GM12878 (cell line): ENCODE data around the gene IKZF1. TPM values are rescaled to one million over a fixed set of nuclear protein-coding genes. Genes with fewer than 3 reads are reported as not detected.

Experiments
- ATAC-seq: fragments of 200-7000 bp; cut with Tn5 transposase; 3 replicates; pipeline ENCODE4 v1.9.1; 2020; ENCODE audit warnings: mild to moderate bottlenecking, moderate library complexity
- BruUV-seq: library from RNA; stranded (reverse); fragments of 400-500 nt; replicated peaks from 2 replicates; lab custom pipeline; 2021; lab: Mats Ljungman, UMichigan
- CTCF ChIA-PET: fragments of 300-600 bp; sonication (Branson Sonifier 250); formaldehyde crosslinking; extraction: SDS; loops from one replicate; lab custom pipeline; 2021; ENCODE audit warnings: inconsistent platforms; lab: Yijun Ruan, JAX
- POLR2A ChIA-PET: fragments of 350-600 bp; formaldehyde crosslinking; extraction: SDS; loops from one replicate; lab custom pipeline; 2021; ENCODE audit warnings: inconsistent platforms; lab: Charles Lee
- RAD21 ChIA-PET: fragments of 300-600 bp; sonication (Branson Sonifier 250); formaldehyde crosslinking; loops from one replicate; lab custom pipeline; 2023; ENCODE audit warnings: antibody characterized with exemption; ENCODE audit not compliant: unreplicated experiment; lab: Charles Lee
- SMC1A ChIA-PET: fragments of 300-600 bp; sonication (Branson Sonifier 250); formaldehyde crosslinking; loops from one replicate; lab custom pipeline; 2023; ENCODE audit not compliant: unreplicated experiment, uncharacterized antibody; lab: Charles Lee
- DNase-seq: peaks from one replicate; pipeline ENCODE4 v3.0.0-alpha.2; 2011; ENCODE audit warnings: low read depth, low spot score
- FAIRE-seq: peaks from 3 replicates; lab custom pipeline; 2011; peaks lifted over from hg19 to GRCh38; lab: Jason Lieb, UNC
- H2AFZ ChIP-seq: 2 replicates; pipeline ENCODE4 v1.6.0; 2011; ENCODE audit warnings: low read depth, low read length, control low read depth; ENCODE audit not compliant: control insufficient read depth
- H3K27ac ChIP-seq: 2 replicates; pipeline ENCODE4 v1.5.1; 2011; ENCODE audit warnings: control low read depth; ENCODE audit not compliant: control insufficient read depth, insufficient read depth
- H3K27me3 ChIP-seq, 2 experiments: replicated peaks in 1 of 2; 2 replicates each; pipeline versions ENCODE4 v1.6.0 to v1.6.1; 2011; ENCODE audit warnings: low read length in 1 of 2; ENCODE audit not compliant: control insufficient read depth in 2 of 2, insufficient read depth in 2 of 2
- H3K36me3 ChIP-seq, 2 experiments: 2 replicates each; pipeline ENCODE4 v1.5.1; 2011; ENCODE audit warnings: low read length in 1 of 2; ENCODE audit not compliant: control insufficient read depth in 2 of 2, insufficient read depth in 2 of 2
- H3K4me1 ChIP-seq: 2 replicates; pipeline ENCODE4 v1.6.1; 2011; ENCODE audit warnings: mild to moderate bottlenecking, low read length, moderate library complexity, mixed read lengths; ENCODE audit not compliant: control insufficient read depth, insufficient read depth
- H3K4me2 ChIP-seq: 2 replicates; pipeline ENCODE4 v1.6.0; 2011; ENCODE audit warnings: control low read depth; ENCODE audit not compliant: control insufficient read depth, insufficient read depth
- H3K4me3 ChIP-seq: fragments of 200-600 bp; sonication (generic); 2 replicates; pipeline ENCODE4 v1.5.1; 2016
- H3K79me2 ChIP-seq: 2 replicates; pipeline ENCODE4 v1.6.0; 2011; ENCODE audit warnings: low read length; ENCODE audit not compliant: control insufficient read depth, insufficient read depth
- H3K9ac ChIP-seq: 2 replicates; pipeline ENCODE4 v1.8.0; 2011; ENCODE audit warnings: low read length, control low read depth, mixed read lengths; ENCODE audit not compliant: control insufficient read depth, insufficient read depth
- H3K9me3 ChIP-seq: replicated peaks from 3 replicates; pipeline ENCODE4 v1.5.1; 2011; ENCODE audit warnings: mild to moderate bottlenecking, low read length; ENCODE audit not compliant: control insufficient read depth, insufficient read depth
- H4K20me1 ChIP-seq: 2 replicates; pipeline ENCODE4 v1.6.0; 2011; ENCODE audit not compliant: control insufficient read depth, insufficient read depth
- CEBPZ ChIP-seq: fragments of 150-350 bp; IDR thresholded peaks from 2 replicates; pipeline ENCODE4 v1.6.1; 2016; ENCODE audit warnings: low read depth, low read length
- DPF2 ChIP-seq: fragments of 450-650 bp; IDR thresholded peaks from 2 replicates; pipeline ENCODE4 v1.6.1; 2017; ENCODE audit warnings: mild to moderate bottlenecking
- E2F4 ChIP-seq: IDR thresholded peaks from 2 replicates; pipeline ENCODE4 v1.6.1; 2012; ENCODE audit warnings: low read depth, low read length, improper control_type of control experiment
- EED ChIP-seq: sonication (generic); IDR thresholded peaks from 2 replicates; pipeline ENCODE4 v1.6.1; 2016; ENCODE audit warnings: antibody characterized with exemption, low read depth
- FOXK2 ChIP-seq: fragments of 450-650 bp; IDR thresholded peaks from 2 replicates; pipeline ENCODE4 v1.6.1; 2017; ENCODE audit warnings: mild to moderate bottlenecking, moderate library complexity
- HSF1 ChIP-seq: fragments of 150-350 bp; IDR thresholded peaks from 2 replicates; pipeline ENCODE4 v1.6.1; 2014; ENCODE audit warnings: mild to moderate bottlenecking, low read depth, low read length
- LARP7 ChIP-seq: fragments of 450-650 bp; IDR thresholded peaks from 2 replicates; pipeline ENCODE4 v1.6.1; 2017; ENCODE audit warnings: mild to moderate bottlenecking
- MTA3 ChIP-seq: IDR thresholded peaks from 2 replicates; pipeline ENCODE4 v1.6.1; 2012; ENCODE audit warnings: low read length, inconsistent platforms, borderline replicate concordance
- PAX5 ChIP-seq: IDR thresholded peaks from 2 replicates; pipeline ENCODE4 v1.6.1; 2011; ENCODE audit warnings: low read depth, low read length, borderline replicate concordance
- RAD21 ChIP-seq: IDR thresholded peaks from 2 replicates; pipeline ENCODE4 v1.6.1; 2011; ENCODE audit warnings: mild to moderate bottlenecking, low read depth, low read length, moderate library complexity; ENCODE audit not compliant: insufficient read depth
- RUNX3 ChIP-seq: IDR thresholded peaks from 2 replicates; pipeline ENCODE4 v1.6.1; 2012; ENCODE audit warnings: low read length, inconsistent platforms
- SMC3 ChIP-seq: IDR thresholded peaks from 2 replicates; pipeline ENCODE4 v1.6.1; 2011; ENCODE audit warnings: low read length, improper control_type of control experiment, borderline replicate concordance
- SP1 ChIP-seq: IDR thresholded peaks from one replicate; pipeline ENCODE4 v1.6.1; 2011; ENCODE audit warnings: low read depth, low read length
- SRF ChIP-seq, 2 experiments: IDR thresholded peaks; 2 replicates each; pipeline ENCODE4 v1.6.1; 2011; ENCODE audit warnings: low read depth in 2 of 2, low read length in 2 of 2, mild to moderate bottlenecking in 1 of 2, moderate library complexity in 1 of 2
- SUPT20H ChIP-seq: IDR thresholded peaks from 2 replicates; pipeline ENCODE4 v1.6.1; 2011; ENCODE audit warnings: low read depth, mild to moderate bottlenecking, low read length, moderate library complexity, borderline replicate concordance; ENCODE audit not compliant: control insufficient read depth
- TARDBP ChIP-seq: IDR thresholded peaks from 2 replicates; pipeline ENCODE4 v1.6.1; 2016; ENCODE audit warnings: borderline replicate concordance
- TCF12 ChIP-seq: IDR thresholded peaks from 2 replicates; pipeline ENCODE4 v1.6.1; 2011; ENCODE audit warnings: low read depth, mild to moderate bottlenecking, low read length
- YY1 ChIP-seq: IDR thresholded peaks from 2 replicates; pipeline ENCODE4 v1.6.1; 2011; ENCODE audit warnings: low read depth, mild to moderate bottlenecking, low read length
- WGBS: methylation state at CpG from one replicate; pipeline ENCODE4 v1.1.6; 2016; ENCODE audit warnings: low lambda C conversion rate; ENCODE audit not compliant: insufficient replicate concordance, insufficient coverage; ENCODE audit errors: missing lambda C conversion rate; 5-methylcytosine and 5-hydroxymethylcytosine counted together
- in situ Hi-C: fragments of 300-500 bp; cut with MboI; formaldehyde crosslinking; loops from 9 replicates; pipeline ENCODE4 v1.14.3; 2018; ENCODE audit warnings: mixed read lengths
- intact Hi-C: fragments of 100-400 bp; cut with micrococcal nuclease; formaldehyde crosslinking; loops from one replicate; pipeline ENCODE4 v1.14.2; 2022; ENCODE audit not compliant: unreplicated experiment
- polyA plus RNA-seq, 11 experiments: library from polyadenylated mRNA; depleted of rRNA in 4 of 11; unstranded in 6 of 11; stranded (reverse) in 5 of 11; fragments of >200 nt; fragmentation: Nextera tagmentation in 4 of 11; fragmentation: Illumina TruSeq in 1 of 11; extraction: Ambion mirVana in 4 of 11; extraction: Trizol in 1 of 11; gene quantifications; 1 replicate in 1 of 11; 2 replicates in 10 of 11; pipeline versions ENCODE4 v1.2.1 to v1.2.3, GENCODE V29; 2011 to 2016; ENCODE audit warnings: inconsistent platforms in 2 of 11, missing spikeins in 2 of 11, low read depth in 1 of 11
- total RNA-seq, 4 experiments: library from RNA; depleted of rRNA in 3 of 4; stranded (reverse); fragments of >200 nt in 3 of 4; fragmentation: Illumina TruSeq in 1 of 4; extraction: Trizol in 1 of 4; gene quantifications; 2 replicates each; pipeline versions ENCODE4 v1.2.1 to v1.2.3, GENCODE V29; 2013 to 2021

The IKZF1 gene
- total and polyA plus RNA-seq, 10 of the 15 experiments (the other 5 are each of a cell fraction or from before 2014, with no cell fraction given): 27.2 to 125 (median 71.6) TPM

GRCh38 chr7:50266635-50267386, 37.7 kb upstream of the IKZF1 start:
- RAD21 ChIA-PET: interaction anchor here (0.8 to 15.0 kb wide), 20 partner anchors 8 to 174 kb away, joined by 3 to 293 read pairs (median 7); partner anchors contain the start of gene IKZF1
- BruUV-seq: no TSS peak
- Histone ChIP-seq H4K20me1 (no peaks in the 10 kb centered on the region), H3K79me2 (no peaks in the 10 kb centered on the region), H3K27me3 (no peaks in the 10 kb centered on the region), H3K9me3 (peaks cover 7% of the 10 kb centered on the region), H3K27ac (peak overlapping the region; percentile 77), H3K36me3 (no peaks in the 10 kb centered on the region), H3K9ac (peak overlapping the region; percentile 59; the same call in 1 of the 2 replicates), H3K4me1 (peaks cover 87% of the 10 kb centered on the region), H3K4me3 (peak overlapping the region; percentile 31; the same call in 1 of the 2 replicates), H3K4me2 (peak overlapping the region; percentile 97), H2AFZ (no peak overlapping the region; the same call in none of the 2 replicates)
- 9% methylated on average over 11 of the region's 11 CpGs for WGBS
- DNase-seq: peak; percentile 84
- SMC1A ChIA-PET: interaction anchor here (0.8 to 18.0 kb wide), 27 partner anchors 8 to 150 kb away, joined by 3 to 356 read pairs (median 8); partner anchors contain the start of gene IKZF1
- CTCF ChIA-PET: interaction anchor here (0.6 to 15.9 kb wide), 27 partner anchors 9 to 174 kb away, joined by 3 to 250 read pairs (median 5); partner anchors contain the start of gene IKZF1
- peak; percentile 83 for FAIRE-seq
- POLR2A ChIA-PET: interaction anchor here (1.0 to 13.4 kb wide), 7 partner anchors 10 to 85 kb away, joined by 3 to 165 read pairs (median 4); partner anchors contain the start of gene IKZF1
- ATAC-seq: peak; percentile 56
- in situ Hi-C loops: no loop called here
- intact Hi-C loops: loop anchor here (1.0 kb wide), 2 partner anchors 14 to 83 kb away; no protein-coding TSS in a partner anchor
- TF ChIP-seq RAD21: no peak
- TF ChIP-seq MTA3: peak; percentile 0; the same call in 1 of the 2 replicates
- no peak; the same call in none of the 2 replicates for TF ChIP-seq DPF2
- peak; percentile 96 for TF ChIP-seq RUNX3
- peak; percentile 72; the same call in 1 of the 2 replicates for TF ChIP-seq PAX5
- TF ChIP-seq YY1: peak; percentile 82
- no peak for TF ChIP-seq CEBPZ
- TF ChIP-seq HSF1: no peak
- TF ChIP-seq LARP7: no peak
- TF ChIP-seq SRF (IDR thresholded peaks at IDR 0.05; ENCODE audit: low read depth in 2 of 2, low read length in 2 of 2): no peak
- TF ChIP-seq FOXK2: no peak
- no peak for TF ChIP-seq E2F4
- no peak for TF ChIP-seq TARDBP
- TF ChIP-seq SUPT20H: no peak
- peak; percentile 93 for TF ChIP-seq EED
- TF ChIP-seq TCF12: peak; percentile 67; the same call in 1 of the 2 replicates
- 0 out of 2 replicates have a peak, but pooled peaks have one; percentile 9 for TF ChIP-seq SMC3
- TF ChIP-seq SP1: peak; percentile 18
